ENCODE measurements around the gene UBE3B. TPM values are rescaled to one million over a fixed set of nuclear protein-coding genes. Genes with fewer than 3 reads are reported as not detected.

Gene UBE3B
- total and polyA plus RNA-seq, 8 donors: 9.4 to 104 (median 22.2) TPM

GRCh38 chr12:109567296-109567695 is 89.9 kb downstream of the UBE3B start:
- Histone ChIP-seq H3K4me3 (no peak overlapping the region), H3K9me3 (no peaks in the 10 kb centered on the region), H3K36me3 (peaks cover 12 to 95% (median 80%) of the 10 kb centered on the region in 4 donors), H3K27ac (no peak overlapping the region), H3K27me3 (no peaks in the 10 kb centered on the region), H3K4me1 (peaks cover 0 to 6% (median under 1%) of the 10 kb centered on the region in 4 donors)
- TF ChIP-seq, protein P1, sequence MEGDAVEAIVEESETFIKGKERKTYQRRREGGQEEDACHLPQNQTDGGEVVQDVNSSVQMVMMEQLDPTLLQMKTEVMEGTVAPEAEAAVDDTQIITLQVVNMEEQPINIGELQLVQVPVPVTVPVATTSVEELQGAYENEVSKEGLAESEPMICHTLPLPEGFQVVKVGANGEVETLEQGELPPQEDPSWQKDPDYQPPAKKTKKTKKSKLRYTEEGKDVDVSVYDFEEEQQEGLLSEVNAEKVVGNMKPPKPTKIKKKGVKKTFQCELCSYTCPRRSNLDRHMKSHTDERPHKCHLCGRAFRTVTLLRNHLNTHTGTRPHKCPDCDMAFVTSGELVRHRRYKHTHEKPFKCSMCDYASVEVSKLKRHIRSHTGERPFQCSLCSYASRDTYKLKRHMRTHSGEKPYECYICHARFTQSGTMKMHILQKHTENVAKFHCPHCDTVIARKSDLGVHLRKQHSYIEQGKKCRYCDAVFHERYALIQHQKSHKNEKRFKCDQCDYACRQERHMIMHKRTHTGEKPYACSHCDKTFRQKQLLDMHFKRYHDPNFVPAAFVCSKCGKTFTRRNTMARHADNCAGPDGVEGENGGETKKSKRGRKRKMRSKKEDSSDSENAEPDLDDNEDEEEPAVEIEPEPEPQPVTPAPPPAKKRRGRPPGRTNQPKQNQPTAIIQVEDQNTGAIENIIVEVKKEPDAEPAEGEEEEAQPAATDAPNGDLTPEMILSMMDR (IDR thresholded peaks at IDR 0.05): no peak
- TF ChIP-seq EP300 (IDR thresholded peaks at IDR 0.05) (no peak), POLR2A (IDR thresholded peaks at IDR 0.05) (no peak), POLR2AphosphoS5 (IDR thresholded peaks at IDR 0.05) (no peak)
- no peak for DNase-seq
- intact Hi-C loops (cut with DNase I; ENCODE audit: low total_unique reads): no loop called here
- WGBS, 5 donors: 74 to 85% (median 82%) methylated on average over 9 to 10 of the region's 10 CpGs

- intact Hi-C loops (cut with DNase I; ENCODE audit: low total_unique reads): no loop called here
- Histone ChIP-seq H3K4me1 (peaks cover 0 to 12% (median 7%) of the 10 kb centered on the region in 4 donors), H3K4me3 (no peak overlapping the region), H3K36me3 (peaks cover 12 to 89% (median 74%) of the 10 kb centered on the region in 4 donors), H3K27me3 (no peaks in the 10 kb centered on the region), H3K9me3 (no peaks in the 10 kb centered on the region), H3K27ac (no peak overlapping the region)
- 82 to 93% (median 91%) methylated on average over 3 of the region's 3 CpGs for WGBS, 5 donors
- no peak for TF ChIP-seq EP300 (IDR thresholded peaks at IDR 0.05)
- TF ChIP-seq, protein P1 (IDR thresholded peaks at IDR 0.05): no peak
- TF ChIP-seq POLR2A (IDR thresholded peaks at IDR 0.05): no peak
- no peak for TF ChIP-seq POLR2AphosphoS5 (IDR thresholded peaks at IDR 0.05)
- no peak for DNase-seq
Measured at GRCh38 chr12:109567967-109568366, 90.5 kb downstream of the UBE3B start.

DNA sequence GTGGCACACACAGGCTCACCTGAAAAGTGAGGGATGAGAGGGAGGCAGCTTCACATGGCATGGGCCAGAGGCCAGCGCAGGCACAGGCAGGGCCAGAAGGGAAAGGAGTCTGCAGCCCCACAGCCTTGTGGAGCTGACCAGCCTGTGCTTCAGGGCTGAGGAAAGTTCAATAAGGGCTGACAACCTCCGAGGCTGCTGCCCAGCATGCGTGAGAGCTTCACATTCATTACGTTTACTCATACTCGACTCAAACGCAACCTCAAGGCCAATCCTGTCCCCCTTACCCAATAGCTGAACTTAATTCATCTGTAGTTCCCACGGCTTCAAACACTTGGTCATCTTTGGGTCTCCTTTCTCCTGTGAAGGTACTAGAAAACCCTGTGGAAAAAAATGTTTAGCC is 91.1 kb downstream of the UBE3B start:
- no peaks in the 10 kb centered on the region for H3K9me3 ChIP-seq
- TF ChIP-seq EP300 (IDR thresholded peaks at IDR 0.05) (no peak), POLR2A (IDR thresholded peaks at IDR 0.05) (no peak), POLR2AphosphoS5 (IDR thresholded peaks at IDR 0.05) (no peak)
- TF ChIP-seq, protein P1 (IDR thresholded peaks at IDR 0.05): no peak
- peaks cover 0 to 14% (median 9%) of the 10 kb centered on the region in 4 donors for H3K4me1 ChIP-seq
- H3K27ac ChIP-seq: no peak overlapping the region
- WGBS, 5 donors: 78 to 88% (median 84%) methylated on average over 7 of the region's 7 CpGs
- DNase-seq: no peak
- intact Hi-C loops (cut with DNase I; ENCODE audit: low total_unique reads): no loop called here
- peaks cover 12 to 83% (median 68%) of the 10 kb centered on the region in 4 donors for H3K36me3 ChIP-seq
- H3K27me3 ChIP-seq: no peaks in the 10 kb centered on the region
- no peak overlapping the region for H3K4me3 ChIP-seq

- intact Hi-C loops (cut with DNase I; ENCODE audit: low total_unique reads): no loop called here
- H3K4me3 ChIP-seq: no peak overlapping the region
- 80 to 90% (median 83%) methylated on average over 5 of the region's 5 CpGs for WGBS, 5 donors
- no peak for DNase-seq
- no peaks in the 10 kb centered on the region for H3K27me3 ChIP-seq
- peaks cover 0 to 37% (median 22%) of the 10 kb centered on the region in 4 donors for H3K4me1 ChIP-seq
- H3K27ac ChIP-seq: peak overlapping the region in 1 of 5 donors; percentile 94
- TF ChIP-seq, protein P1 (IDR thresholded peaks at IDR 0.05): no peak
- TF ChIP-seq POLR2A (IDR thresholded peaks at IDR 0.05) (no peak), POLR2AphosphoS5 (IDR thresholded peaks at IDR 0.05) (no peak), EP300 (IDR thresholded peaks at IDR 0.05) (no peak)
- peaks cover 9 to 63% (median 50%) of the 10 kb centered on the region in 4 donors for H3K36me3 ChIP-seq
- H3K9me3 ChIP-seq: no peaks in the 10 kb centered on the region
Measured at GRCh38 chr12:109571773-109572505, 94.5 kb downstream of the UBE3B start.

Data from stomach (tissue), 9 donors.